Measurements from ENCODE around the gene CLPTM1L.

- TF ChIP-seq ZNF274 (IDR thresholded peaks at IDR 0.05; ENCODE audit: low read depth, low read length) (no peak), YY1 (IDR thresholded peaks at IDR 0.05; ENCODE audit: insufficient read depth, insufficient read length) (no peak), SUZ12 (IDR thresholded peaks at IDR 0.05; ENCODE audit: extremely low read depth, insufficient read depth, insufficient read length) (no peak)
Measured at GRCh38 chr5:1370006-1370405, 25.1 kb upstream of the CLPTM1L start.

Data from NT2/D1 (cell line).